ENCODE results near the gene ZNF366.

The ZNF366 gene

GRCh38 chr5:72400950-72401349 lies 106.3 kb downstream of the ZNF366 start:
- no peak for DNase-seq

GRCh38 chr5:72397836-72398235 lies 109.4 kb downstream of the ZNF366 start:
- DNase-seq = no peak

- no peak for DNase-seq
These were observed 112.5 kb downstream of the ZNF366 start for GRCh38 chr5:72394688-72395087.

GRCh38 chr5:72393052-72393451 lies 114.2 kb downstream of the ZNF366 start:
- no peak for DNase-seq
